ENCODE measurements around the gene PHETA1.
"Not testable (repeated sequence)": the region's sequence is repeated elsewhere in the genome, so short reads cannot be mapped to it uniquely, and the experiment has no call there.

DNA sequence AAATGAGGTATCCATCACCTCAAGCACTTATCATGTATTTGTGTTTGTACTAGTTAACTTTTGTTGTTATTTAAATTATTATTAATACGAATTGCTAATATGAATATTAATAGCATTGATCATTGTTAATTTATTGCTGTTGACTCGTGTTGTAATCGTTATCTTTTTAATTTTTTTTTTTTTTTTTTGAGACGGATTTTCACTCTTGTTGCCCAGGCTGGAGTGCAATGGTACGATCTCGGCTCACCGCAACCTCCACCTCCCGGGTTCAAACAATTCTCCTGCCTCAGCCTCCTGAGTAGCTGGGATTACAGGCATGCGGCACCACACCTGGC lies 33.6 kb upstream of the PHETA1 start:
- TF ChIP-seq, protein P1, sequence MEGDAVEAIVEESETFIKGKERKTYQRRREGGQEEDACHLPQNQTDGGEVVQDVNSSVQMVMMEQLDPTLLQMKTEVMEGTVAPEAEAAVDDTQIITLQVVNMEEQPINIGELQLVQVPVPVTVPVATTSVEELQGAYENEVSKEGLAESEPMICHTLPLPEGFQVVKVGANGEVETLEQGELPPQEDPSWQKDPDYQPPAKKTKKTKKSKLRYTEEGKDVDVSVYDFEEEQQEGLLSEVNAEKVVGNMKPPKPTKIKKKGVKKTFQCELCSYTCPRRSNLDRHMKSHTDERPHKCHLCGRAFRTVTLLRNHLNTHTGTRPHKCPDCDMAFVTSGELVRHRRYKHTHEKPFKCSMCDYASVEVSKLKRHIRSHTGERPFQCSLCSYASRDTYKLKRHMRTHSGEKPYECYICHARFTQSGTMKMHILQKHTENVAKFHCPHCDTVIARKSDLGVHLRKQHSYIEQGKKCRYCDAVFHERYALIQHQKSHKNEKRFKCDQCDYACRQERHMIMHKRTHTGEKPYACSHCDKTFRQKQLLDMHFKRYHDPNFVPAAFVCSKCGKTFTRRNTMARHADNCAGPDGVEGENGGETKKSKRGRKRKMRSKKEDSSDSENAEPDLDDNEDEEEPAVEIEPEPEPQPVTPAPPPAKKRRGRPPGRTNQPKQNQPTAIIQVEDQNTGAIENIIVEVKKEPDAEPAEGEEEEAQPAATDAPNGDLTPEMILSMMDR (IDR thresholded peaks at IDR 0.05): not testable (repeated sequence)
- TF ChIP-seq POLR2A (IDR thresholded peaks at IDR 0.05): not testable (repeated sequence)
